Endothelial cell of umbilical vein (primary cell): ENCODE results near the gene PRKCB. TPM values are rescaled to one million over a fixed set of nuclear protein-coding genes. Genes with fewer than 3 reads are reported as not detected.

Experiments used
- BruUV-seq: library from RNA; stranded (reverse); fragments of 400-500 nt; replicated peaks from 2 replicates; lab custom pipeline; 2021; lab: Mats Ljungman, UMichigan
- CTCF ChIA-PET: fragments of 300-600, 350-600 bp; sonication (Branson Sonifier 250); formaldehyde crosslinking; loops from one replicate; lab custom pipeline; 2021; ENCODE audit warnings: antibody characterized with exemption, inconsistent platforms; lab: Charles Lee
- POLR2A ChIA-PET: fragments of 300-600, 350-600 bp; sonication (Branson Sonifier 250); formaldehyde crosslinking; loops from one replicate; lab custom pipeline; 2021; ENCODE audit warnings: antibody characterized with exemption, inconsistent platforms; lab: Charles Lee
- DNase-seq: peaks from one replicate; pipeline ENCODE4 v3.0.0-alpha.2; 2011; ENCODE audit warnings: low read depth, low spot score
- FAIRE-seq: peaks from 2 replicates; lab custom pipeline; 2011; peaks lifted over from hg19 to GRCh38; lab: Jason Lieb, UNC
- H2AFZ ChIP-seq: 2 replicates; pipeline ENCODE4 v1.6.0; 2012; ENCODE audit warnings: low read depth, low read length, control low read depth, inconsistent platforms
- H3K27ac ChIP-seq: 2 replicates; pipeline ENCODE4 v1.5.1; 2011; ENCODE audit warnings: low read depth, mild to moderate bottlenecking, control low read depth, low read length, moderate library complexity; ENCODE audit not compliant: insufficient read depth
- H3K27me3 ChIP-seq, 2 experiments: 2 replicates each; pipeline versions ENCODE4 v1.6.0 to v1.6.1; 2011; ENCODE audit warnings: low read length in 2 of 2, mixed read lengths in 1 of 2; ENCODE audit not compliant: control insufficient read depth in 2 of 2, insufficient read depth in 2 of 2
- H3K36me3 ChIP-seq, 2 experiments: 2 replicates in 1 of 2; 3 replicates in 1 of 2; pipeline ENCODE4 v1.5.1; 2011; ENCODE audit warnings: low read length in 2 of 2, mild to moderate bottlenecking in 1 of 2, moderate library complexity in 1 of 2; ENCODE audit not compliant: control insufficient read depth in 2 of 2, insufficient read depth in 2 of 2; ENCODE audit errors: extremely low read depth in 1 of 2
- H3K4me1 ChIP-seq: 3 replicates; pipeline ENCODE4 v1.5.1; 2011; ENCODE audit warnings: mild to moderate bottlenecking, low read length; ENCODE audit not compliant: control insufficient read depth, insufficient read depth; ENCODE audit errors: extremely low read depth
- H3K4me2 ChIP-seq: 2 replicates; pipeline ENCODE4 v1.6.1; 2011; ENCODE audit warnings: low read length, control low read depth, mixed read lengths; ENCODE audit not compliant: insufficient read depth
- H3K4me3 ChIP-seq, 3 experiments: fragments of 200-600 bp in 1 of 3; sonication (generic), shearing (Covaris generic) in 1 of 3; replicated peaks in 1 of 3; 2 replicates each; pipeline ENCODE4 v1.5.1; 2011 to 2016; ENCODE audit warnings: control low read depth in 3 of 3, low read length in 3 of 3, mild to moderate bottlenecking in 2 of 3, inconsistent platforms in 1 of 3, low read depth in 1 of 3, moderate library complexity in 1 of 3; ENCODE audit not compliant: insufficient read depth in 1 of 3
- H3K79me2 ChIP-seq: 2 replicates; pipeline ENCODE4 v1.6.0; 2012; ENCODE audit warnings: low read length, inconsistent platforms; ENCODE audit not compliant: control insufficient read depth, insufficient read depth
- H3K9ac ChIP-seq: replicated peaks from 2 replicates; pipeline ENCODE3; 2011; ENCODE audit warnings: low read length, control low read depth; ENCODE audit not compliant: insufficient read depth; ENCODE audit errors: extremely low read depth
- H3K9me1 ChIP-seq: replicated peaks from 3 replicates; pipeline ENCODE4 v1.6.0; 2011; ENCODE audit warnings: mild to moderate bottlenecking, low read length; ENCODE audit not compliant: control insufficient read depth, insufficient read depth; ENCODE audit errors: extremely low read depth
- H3K9me3 ChIP-seq: replicated peaks from 2 replicates; pipeline ENCODE4 v1.5.1; 2012; ENCODE audit warnings: low read length, inconsistent platforms; ENCODE audit not compliant: control insufficient read depth, insufficient read depth
- H4K20me1 ChIP-seq: replicated peaks from 2 replicates; pipeline ENCODE3; 2011; ENCODE audit warnings: mild to moderate bottlenecking, low read length; ENCODE audit not compliant: control insufficient read depth, insufficient read depth; ENCODE audit errors: extremely low read depth
- CTCF ChIP-seq, 2 donors: IDR thresholded peaks; 1 replicate in 1 of 2; 2 replicates in 1 of 2; pipeline ENCODE4 v1.5.1; 2011; ENCODE audit warnings: low read length in 2 of 2, mild to moderate bottlenecking in 2 of 2, moderate library complexity in 2 of 2, control low read depth in 1 of 2, inconsistent platforms in 1 of 2, low read depth in 1 of 2; ENCODE audit not compliant: insufficient read depth in 1 of 2; ENCODE audit errors: extremely low read depth in 1 of 2
- FOS ChIP-seq: IDR thresholded peaks from 2 replicates; pipeline ENCODE4 v1.6.1; 2011; ENCODE audit warnings: mild to moderate bottlenecking, low read length, moderate library complexity, borderline replicate concordance; ENCODE audit not compliant: insufficient read depth
- MYC ChIP-seq: IDR thresholded peaks from one replicate; pipeline ENCODE4 v1.6.1; 2011; ENCODE audit warnings: mild to moderate bottlenecking, low read depth, low read length
- POLR2AphosphoS5 ChIP-seq: IDR thresholded peaks from 2 replicates; pipeline ENCODE4 v1.6.1; 2012; ENCODE audit warnings: low read depth, mild to moderate bottlenecking, control low read depth, low read length, moderate library complexity; ENCODE audit not compliant: insufficient read depth
- dilution Hi-C: fragments of 300-500 bp; cut with MboI; formaldehyde crosslinking; loops from one replicate; pipeline ENCODE4 v1.15.0; 2019; ENCODE audit warnings: low sequenced_read_pairs; ENCODE audit not compliant: extremely low pct_ligation_motif_present
- intact Hi-C: fragments of 100-400 bp; cut with micrococcal nuclease; formaldehyde crosslinking; loops from one replicate; pipeline ENCODE4 v1.10.0; 2022
- polyA plus RNA-seq, 4 experiments: library from polyadenylated mRNA; depleted of rRNA in 3 of 4; stranded (reverse) in 3 of 4; unstranded in 1 of 4; fragments of >200 nt; gene quantifications; 2 replicates each; pipeline versions ENCODE4 v1.2.1 to v1.2.3, GENCODE V29; 2011 to 2012; ENCODE audit warnings: missing spikeins in 1 of 4
- total RNA-seq: library from RNA; stranded (reverse); gene quantifications from 2 replicates; pipeline ENCODE4 v1.2.3, GENCODE V29; 2021
- TF ChIP-seq, protein P1 (sequence below): IDR thresholded peaks from 2 replicates; pipeline ENCODE4 v1.6.1; 2011; ENCODE audit not compliant: insufficient read depth, insufficient read length

The PRKCB gene
- total and polyA plus RNA-seq, 2 donors (not counting 3 experiments of a cell fraction or from before 2014, with no cell fraction given), result 0.01 TPM; not detected in 1

GRCh38 chr16:24232936-24233335 lies 397.2 kb downstream of the PRKCB start:
- no peak overlapping the region for H3K27ac ChIP-seq
- H3K4me2 ChIP-seq, result no peak overlapping the region
- H2AFZ ChIP-seq, result no peak overlapping the region
- no peak overlapping the region for H3K4me3 ChIP-seq
- CTCF ChIA-PET, result interaction anchor here (1.6 kb wide), 1 partner anchor 20 kb away, joined by 3 read pairs; no protein-coding TSS in a partner anchor
- no peak for DNase-seq
- POLR2A ChIA-PET, result no interaction called here
- H3K4me1 ChIP-seq, result no peaks in the 10 kb centered on the region
- TF ChIP-seq FOS (no peak), MYC (no peak)
- TF ChIP-seq, protein P1, sequence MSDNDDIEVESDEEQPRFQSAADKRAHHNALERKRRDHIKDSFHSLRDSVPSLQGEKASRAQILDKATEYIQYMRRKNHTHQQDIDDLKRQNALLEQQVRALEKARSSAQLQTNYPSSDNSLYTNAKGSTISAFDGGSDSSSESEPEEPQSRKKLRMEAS, result no peak
- no peaks in the 10 kb centered on the region for H3K36me3 ChIP-seq
- BruUV-seq, result no TSS peak
- no peak for FAIRE-seq
- no peaks in the 10 kb centered on the region for H3K9me3 ChIP-seq
- intact Hi-C loops (no loop called here), dilution Hi-C loops (loop anchor here (25.0 kb wide), 1 partner anchor 146 kb away; no protein-coding TSS in a partner anchor)
- H3K9me1 ChIP-seq, result no peaks in the 10 kb centered on the region
- no peaks in the 10 kb centered on the region for H3K79me2 ChIP-seq
- H3K9ac ChIP-seq, result no peak overlapping the region
- no peaks in the 10 kb centered on the region for H3K27me3 ChIP-seq
- no peaks in the 10 kb centered on the region for H4K20me1 ChIP-seq

GRCh38 chr16:24234737-24235136 lies 399.0 kb downstream of the PRKCB start:
- no peaks in the 10 kb centered on the region for H3K9me3 ChIP-seq

More at GRCh38 chr16:24234737-24235136, 399.0 kb downstream of the PRKCB start:
- Histone ChIP-seq H3K36me3 (no peaks in the 10 kb centered on the region), H3K9ac (no peak overlapping the region), H3K4me3 (no peak overlapping the region), H3K79me2 (no peaks in the 10 kb centered on the region), H3K9me1 (no peaks in the 10 kb centered on the region), H3K4me1 (no peaks in the 10 kb centered on the region), H3K27me3 (no peaks in the 10 kb centered on the region), H2AFZ (no peak overlapping the region), H3K27ac (no peak overlapping the region), H4K20me1 (no peaks in the 10 kb centered on the region), H3K4me2 (no peak overlapping the region)
- TF ChIP-seq POLR2AphosphoS5, result no peak
- TF ChIP-seq CTCF (IDR thresholded peaks at IDR 0.05; ENCODE audit: extremely low read depth in 1 of 2, insufficient read depth in 1 of 2, low read depth in 1 of 2, low read length in 2 of 2), result no peak
- no peak for DNase-seq
- ChIA-PET POLR2A (no interaction called here), CTCF (interaction anchor here (0.8 to 1.3 kb wide), 2 partner anchors 11 to 18 kb away, joined by 3 to 6 read pairs; no protein-coding TSS in a partner anchor)
- dilution Hi-C loops (loop anchor here (25.0 kb wide), 1 partner anchor 147 kb away; no protein-coding TSS in a partner anchor), intact Hi-C loops (no loop called here)
- FAIRE-seq, result no peak
- BruUV-seq, result no TSS peak
